NAMALWA (cell line): ENCODE measurements around the gene CNNM2.
"Not testable (repeated sequence)": the region's sequence is repeated elsewhere in the genome, so short reads cannot be mapped to it uniquely, and the experiment has no call there.

Source experiments
- DNase-seq: peaks from one replicate; pipeline ENCODE4 v3.0.0-alpha.2; 2015; ENCODE audit warnings: low spot score

The CNNM2 gene

DNA sequence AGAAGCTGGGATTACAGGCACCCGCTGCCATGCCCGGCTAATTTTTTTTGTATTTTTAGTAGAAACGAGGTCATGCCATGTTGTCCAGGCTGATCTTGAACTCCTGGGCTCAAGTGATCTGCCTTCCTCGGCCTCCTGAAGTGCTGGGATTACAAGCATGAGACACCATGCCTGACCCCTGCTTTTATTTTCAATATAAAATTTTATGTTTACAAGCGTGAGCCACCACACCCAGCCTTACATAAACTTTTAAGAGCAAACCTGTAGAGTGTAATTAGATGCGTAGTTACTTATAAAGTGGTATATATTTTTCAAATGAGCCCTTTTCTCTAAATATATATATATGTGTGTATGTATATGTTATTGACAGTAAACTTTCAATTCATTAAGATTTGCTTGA lies 8.7 kb downstream of the CNNM2 start:
- DNase-seq = no peak

DNA sequence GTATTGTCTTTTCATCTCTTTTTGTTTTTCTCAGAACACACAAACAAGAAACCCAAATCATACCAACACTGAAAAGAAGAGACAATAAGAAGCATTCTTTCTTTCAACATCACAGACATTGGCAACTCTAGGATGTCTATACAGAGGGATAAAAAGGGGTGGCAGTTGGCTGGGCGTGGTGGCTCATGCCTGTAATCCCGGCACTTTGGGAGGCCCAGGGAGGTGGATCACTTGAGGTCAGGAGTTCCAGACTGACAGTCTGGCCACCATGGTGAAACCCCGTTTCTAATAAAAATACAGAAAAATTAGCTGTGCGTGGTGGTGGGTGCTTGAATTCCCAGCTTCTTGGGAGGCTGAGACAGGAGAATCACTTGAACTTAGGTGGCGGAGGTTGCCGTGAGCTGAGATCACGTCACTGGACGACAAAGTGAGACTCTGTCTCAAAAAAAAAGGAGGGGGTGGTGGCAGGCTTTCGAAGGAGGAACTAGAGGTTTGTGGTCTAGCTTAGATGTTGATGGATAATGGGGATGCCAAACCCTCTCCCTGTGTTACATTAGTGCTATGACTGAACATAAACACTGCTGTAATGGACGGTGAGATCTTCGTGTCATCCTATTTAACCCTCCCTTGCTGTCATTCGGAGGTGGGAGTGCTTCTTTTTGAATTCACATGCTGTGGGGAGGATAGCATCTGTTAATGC lies 9.4 kb downstream of the CNNM2 start:
- no peak for DNase-seq

DNA sequence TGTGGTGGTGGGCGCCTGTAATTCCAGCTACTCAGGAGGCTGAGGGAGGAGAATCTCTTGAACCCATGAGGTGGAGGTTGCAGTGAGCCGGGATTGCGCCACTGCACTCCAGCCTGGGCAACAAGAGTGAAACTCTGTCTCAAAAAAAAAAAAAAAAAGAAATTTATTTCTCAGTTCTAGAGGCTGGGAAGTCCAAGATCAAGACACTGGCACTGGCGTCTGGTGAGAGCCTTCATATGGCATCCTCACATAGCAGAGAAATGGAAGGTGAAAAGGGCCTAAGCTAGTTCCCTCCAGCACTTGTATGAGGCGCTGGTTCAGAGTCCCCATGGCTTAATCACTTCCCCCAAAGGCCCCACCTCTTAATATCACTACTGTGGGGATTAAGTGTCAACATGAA lies 10.3 kb downstream of the CNNM2 start:
- not testable (repeated sequence) for DNase-seq

DNA sequence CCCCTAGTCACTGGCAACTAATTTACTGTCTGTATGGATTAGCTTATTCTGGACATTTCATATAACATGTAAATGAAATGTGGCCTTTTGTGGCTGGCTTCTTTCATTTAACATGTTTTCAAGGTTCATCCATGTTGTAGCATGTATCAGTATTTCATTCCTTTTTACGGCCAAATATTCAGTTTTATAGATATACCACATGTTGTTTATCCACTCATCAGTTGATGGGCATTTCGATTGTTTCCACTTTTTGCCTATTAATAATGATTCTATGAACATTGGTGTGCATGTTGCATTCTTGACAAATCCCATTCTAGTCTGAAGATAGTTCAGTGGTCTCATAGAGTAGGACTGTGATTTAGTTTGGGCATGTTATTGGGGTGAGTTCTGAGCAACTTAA lies 12.6 kb downstream of the CNNM2 start:
- no peak for DNase-seq

DNA sequence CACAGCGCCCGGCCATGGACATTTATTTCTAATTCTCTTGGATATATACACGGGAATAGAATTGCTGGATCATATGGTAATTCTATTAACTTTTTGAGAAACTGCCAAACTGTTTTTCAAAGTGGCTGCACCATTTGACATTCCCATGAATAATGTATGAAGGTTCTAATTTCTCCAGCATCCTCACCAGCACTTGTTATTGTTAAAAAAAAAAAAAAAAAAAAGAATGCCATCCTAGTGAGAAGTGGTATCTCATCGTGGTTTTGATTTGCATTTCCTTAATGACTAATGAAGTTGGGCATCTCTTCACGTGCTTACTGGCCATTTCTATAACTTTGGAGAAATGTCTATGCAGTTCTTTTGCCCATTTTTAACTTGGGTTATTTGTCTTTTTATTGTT lies 13.5 kb downstream of the CNNM2 start:
- no peak for DNase-seq

DNA sequence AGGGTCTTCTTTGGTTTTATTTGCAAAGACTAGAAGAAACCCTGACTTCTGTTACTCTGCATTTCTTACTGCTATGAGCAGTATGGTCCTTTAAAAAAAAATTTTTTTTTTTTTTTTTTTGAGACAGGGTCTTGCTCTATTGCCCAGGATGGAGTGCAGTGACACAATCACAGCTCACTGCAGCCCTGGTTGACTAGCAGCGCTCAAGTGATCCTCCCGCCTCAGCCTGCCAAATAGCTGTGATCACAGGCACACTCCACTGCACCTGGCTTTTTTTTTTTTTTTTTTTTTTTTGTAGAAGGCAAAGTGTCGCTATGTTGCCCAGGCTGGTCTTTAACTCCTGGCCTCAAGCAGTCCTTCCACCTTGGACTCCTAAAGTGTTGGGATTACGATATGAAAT lies 17.4 kb downstream of the CNNM2 start:
- no peak for DNase-seq

DNA sequence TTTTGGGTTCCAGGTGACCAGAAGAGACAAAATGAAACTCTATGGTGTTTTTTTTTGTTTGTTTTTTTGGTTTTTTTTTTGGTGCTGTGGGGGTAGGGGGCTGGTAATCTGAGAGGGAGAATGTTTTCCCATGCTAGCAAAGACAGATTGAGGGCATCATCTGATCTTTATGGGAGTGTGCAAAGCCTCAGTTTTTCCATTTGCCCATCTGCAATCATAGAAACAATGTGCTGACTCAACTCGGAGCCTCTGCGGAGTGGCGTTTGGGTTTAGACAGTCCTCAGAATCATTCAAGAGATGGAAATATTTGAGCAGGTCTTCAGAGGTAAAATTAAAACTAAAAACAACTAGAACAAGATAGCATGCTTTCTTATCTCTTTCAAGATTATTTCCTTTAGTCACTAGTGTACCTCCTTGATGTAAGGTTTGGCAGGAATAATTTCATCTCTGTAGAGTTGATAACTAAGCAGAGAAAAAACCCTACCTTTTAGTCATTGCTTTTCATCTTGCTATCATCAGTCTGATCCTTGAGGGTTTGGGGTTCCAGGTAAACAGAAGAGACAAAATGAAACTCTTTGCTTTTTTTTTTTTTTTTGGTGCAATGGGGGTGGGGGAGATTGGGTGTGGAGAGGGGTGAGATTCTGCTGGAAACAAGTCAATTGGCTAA lies 18.0 kb downstream of the CNNM2 start:
- no peak for DNase-seq

DNA sequence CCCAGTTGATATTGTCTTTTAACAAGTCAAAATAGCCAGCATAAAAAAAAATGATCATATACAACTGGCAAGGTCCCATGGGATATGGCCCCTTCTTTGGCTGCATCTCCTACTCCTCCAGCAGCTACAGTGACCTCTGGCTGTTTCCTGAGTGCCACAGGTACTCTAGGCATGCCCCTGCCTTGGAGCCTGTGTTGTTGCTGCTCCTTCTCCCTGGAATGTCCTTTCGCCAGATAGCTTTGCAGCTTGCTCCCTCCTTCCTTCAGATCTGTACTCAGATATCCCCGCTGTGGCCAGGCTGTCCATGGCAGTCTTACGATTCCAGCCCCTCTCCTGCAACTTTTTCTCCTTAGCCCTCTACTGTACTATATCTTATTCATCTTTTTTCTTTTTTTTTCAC lies 23.3 kb downstream of the CNNM2 start:
- no peak for DNase-seq

DNA sequence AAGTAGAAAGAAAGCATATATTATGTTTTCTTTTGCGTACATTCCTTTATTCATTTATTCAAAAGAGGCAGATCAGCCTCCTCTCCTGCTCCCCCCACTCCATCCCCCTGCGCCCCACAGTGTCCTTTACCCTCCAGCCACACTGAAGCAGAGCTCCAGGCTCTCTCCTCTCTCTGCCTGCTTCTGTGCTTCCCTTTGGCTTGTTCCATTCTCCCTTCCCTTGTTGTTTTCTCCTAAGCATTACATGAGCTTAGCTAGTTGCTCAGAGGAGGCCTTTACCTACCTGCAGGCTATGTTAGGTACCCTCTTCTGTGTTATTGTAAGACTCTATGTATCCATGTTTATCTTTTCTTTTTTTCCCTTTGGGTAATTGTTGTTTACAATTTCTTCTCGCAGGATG lies 27.4 kb downstream of the CNNM2 start:
- DNase-seq = no peak

DNA sequence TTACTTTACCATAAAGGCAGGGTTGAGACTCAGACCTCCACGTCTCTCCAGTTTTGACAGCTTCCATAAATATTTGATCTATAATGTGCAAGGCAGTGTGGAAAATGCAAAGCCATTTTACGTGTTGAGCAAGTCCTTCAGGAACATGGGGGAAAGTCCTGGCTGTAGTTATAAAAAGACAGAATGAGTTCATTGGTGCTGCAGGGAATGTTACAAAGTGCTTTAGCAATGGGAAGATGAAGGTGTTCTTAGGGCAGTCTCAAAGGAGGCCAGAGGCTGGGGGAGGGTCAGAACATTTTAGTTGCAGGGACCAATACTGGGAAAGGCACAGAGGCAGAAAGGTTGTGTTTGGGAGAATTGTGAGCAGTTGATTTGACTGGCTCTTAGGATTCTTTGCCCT lies 27.9 kb downstream of the CNNM2 start:
- no peak for DNase-seq

DNA sequence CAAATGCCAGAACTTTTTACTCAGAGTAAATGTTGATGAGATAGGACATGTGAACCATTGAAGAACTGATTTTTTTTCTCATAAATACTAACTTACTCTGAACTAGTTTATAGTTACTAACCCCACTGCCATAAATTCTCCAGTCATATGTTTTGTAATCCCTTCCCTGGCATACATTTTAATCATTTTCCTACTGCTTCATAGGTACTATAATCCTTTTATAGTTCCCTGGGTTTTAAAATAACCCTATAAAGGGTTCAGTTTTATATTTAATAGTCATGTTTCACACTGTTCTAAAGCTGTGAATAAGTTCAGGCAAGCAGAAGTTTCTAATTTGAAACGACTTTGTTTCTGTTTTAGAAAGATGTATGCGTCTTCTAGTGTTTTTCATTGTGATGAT lies 28.9 kb downstream of the CNNM2 start:
- DNase-seq = no peak

DNA sequence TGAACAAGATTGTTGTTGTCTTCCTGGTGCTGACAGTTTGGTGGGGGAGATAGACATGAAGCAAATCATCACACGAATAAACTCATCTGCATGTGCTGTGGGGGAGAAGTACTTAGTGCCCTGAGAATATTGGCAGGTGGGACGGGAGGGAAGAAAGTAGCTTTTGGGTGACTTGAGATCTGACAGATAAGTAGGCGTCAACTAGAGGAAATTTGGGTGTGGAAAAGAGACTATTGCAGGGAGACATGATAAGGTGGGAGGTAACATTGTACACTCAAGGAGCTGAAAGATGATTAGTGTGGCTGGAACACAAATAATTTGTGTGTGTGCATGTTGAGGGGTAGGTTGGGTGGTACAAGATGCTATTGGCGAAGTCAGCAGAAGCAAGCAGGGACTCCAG lies 30.1 kb downstream of the CNNM2 start:
- no peak for DNase-seq

DNA sequence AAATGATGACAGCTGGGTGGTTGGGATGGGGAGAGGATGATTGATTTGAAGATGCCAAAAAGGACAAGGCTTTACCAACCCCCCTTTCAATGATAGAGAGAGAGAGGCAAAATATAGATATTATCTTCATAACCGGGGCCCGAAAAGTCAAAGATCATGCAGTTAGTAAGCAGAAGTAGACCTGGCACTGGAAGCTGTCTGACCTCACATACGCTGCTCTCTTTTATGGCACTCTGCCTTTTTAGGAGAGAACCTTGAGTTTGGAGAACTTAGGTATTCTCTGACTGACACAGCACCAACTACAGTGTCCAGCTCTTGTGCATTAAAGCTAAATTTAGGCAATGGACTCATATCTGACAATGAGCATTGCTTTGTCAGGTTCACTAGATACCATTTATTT lies 30.7 kb downstream of the CNNM2 start:
- DNase-seq = no peak

DNA sequence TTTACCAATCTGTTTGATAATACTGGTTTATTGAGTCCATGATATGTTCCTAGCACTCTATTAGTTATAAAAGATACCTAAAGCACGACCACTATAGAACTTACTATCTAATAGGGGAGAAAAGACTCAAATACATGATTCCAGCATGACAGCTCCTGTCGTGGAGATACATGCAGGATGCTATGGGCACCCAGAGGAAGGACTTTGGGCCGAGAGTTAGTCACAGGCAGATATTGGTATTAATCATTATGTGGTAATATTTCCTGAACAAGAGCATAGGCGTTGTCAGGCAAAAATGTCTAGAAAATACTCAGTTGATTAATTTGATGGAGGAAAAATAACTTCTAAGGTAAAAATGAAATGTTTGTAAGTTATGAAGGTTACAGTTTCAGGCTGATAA lies 31.8 kb downstream of the CNNM2 start:
- no peak for DNase-seq

DNA sequence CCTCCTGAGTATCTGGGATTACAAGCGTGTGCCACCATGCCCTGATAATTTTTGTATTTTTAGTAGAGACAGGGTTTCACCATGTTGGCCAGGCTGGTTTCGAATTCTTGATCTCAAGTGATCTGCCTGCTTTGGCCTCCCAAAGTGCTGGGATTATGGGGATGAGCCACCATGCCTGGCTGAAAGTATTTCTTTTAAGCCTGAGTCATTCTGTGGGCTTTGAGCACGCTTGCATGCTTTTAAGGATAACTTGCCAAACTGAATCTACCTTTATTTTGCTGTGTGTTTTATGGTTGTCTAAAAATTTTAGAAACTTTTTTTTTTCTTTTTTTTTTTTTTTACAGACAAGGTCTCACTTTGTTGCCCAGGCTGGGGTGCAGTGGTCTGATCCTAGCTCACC lies 33.2 kb downstream of the CNNM2 start:
- no peak for DNase-seq

DNA sequence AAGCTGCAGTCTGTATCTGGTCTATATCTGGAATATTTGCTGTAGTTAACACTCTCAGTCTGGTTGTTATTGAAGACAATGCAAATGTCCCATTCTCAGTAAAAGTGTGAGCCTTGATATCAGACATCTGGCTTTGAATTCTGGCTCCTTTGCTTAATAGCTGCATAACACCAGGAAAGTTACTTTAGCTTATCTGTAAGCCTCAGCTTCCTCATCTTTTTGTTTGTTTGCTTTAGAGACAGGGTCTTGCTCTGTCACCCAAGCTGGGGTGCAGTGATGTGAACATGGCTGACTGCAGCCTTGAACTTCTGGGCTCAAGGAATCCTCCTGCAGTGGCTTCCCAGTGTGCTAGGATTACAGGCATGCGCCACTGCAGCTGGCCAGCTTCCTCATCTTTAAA lies 41.3 kb downstream of the CNNM2 start:
- DNase-seq = no peak

DNA sequence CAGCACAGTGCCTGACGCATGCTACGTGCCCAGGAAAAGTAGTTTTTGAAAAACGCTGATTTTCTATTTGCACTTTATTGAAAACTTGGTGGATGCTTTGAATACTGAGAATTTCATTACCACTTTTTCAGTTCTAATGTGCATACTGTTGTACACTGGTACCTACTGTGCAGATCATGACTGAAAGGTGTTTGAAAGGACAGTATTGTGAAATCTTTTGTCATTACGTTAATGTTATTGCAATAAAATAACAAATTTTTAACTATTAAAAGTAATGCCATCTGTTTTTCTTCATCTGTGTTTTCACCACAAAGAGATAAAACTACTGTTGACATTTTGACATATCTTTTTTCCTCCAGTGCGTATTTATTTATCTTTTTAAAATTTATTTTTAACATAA lies 42.1 kb downstream of the CNNM2 start:
- DNase-seq = no peak

DNA sequence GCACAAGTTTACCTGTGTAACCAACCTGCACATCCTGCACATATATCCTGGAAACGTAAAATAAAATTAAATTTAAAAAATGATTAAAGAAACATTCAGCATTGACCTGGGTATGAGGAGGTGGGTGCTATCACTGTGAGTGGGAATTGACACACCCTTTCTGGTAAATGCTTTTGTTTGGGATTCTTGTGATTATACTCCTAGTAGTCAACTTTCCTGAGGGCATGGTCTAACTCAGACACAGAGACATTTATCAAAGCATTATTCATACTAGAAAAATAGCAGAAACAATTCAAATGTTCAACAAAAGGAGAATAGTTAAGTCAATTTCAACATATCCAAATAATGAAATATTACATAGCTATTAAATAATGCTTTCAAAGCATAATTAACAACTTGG lies 44.2 kb downstream of the CNNM2 start:
- no peak for DNase-seq

DNA sequence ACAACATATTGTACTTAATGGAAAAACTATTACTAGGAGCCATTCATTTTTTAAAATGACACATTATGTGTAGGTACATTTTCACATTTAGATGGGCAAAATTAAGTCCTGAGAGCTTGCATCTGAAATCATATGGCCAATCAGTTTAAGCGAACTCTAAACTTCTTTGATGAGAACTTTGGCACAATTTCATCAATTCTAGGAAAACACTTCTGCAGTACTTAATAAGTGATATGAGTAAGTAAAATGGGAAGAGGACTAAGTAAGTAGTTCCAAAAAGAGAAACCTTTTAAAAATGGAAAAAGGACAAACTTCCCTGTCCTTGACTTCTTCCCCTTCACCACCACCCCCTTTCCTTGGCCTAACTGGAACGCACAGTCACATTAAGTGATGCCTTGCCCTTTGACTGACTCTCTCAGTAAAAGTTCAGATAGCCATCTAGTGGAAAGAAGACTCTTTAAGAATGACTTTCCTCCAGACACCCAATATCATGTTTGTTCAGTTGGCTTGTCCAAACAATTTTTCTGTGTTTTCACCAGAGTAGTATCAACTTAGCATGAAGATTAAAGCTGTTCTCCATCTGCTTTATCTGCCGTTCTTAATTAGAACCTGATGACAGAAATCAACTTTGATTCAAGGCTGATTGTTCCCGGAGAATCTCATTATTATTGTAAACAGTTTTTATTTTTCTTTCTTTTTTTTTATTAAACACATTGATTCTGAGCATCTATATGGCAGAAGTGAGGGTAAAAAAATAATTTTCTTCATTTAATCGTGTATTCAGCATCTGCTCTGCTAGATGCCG lies 45.1 kb downstream of the CNNM2 start:
- DNase-seq = no peak

DNA sequence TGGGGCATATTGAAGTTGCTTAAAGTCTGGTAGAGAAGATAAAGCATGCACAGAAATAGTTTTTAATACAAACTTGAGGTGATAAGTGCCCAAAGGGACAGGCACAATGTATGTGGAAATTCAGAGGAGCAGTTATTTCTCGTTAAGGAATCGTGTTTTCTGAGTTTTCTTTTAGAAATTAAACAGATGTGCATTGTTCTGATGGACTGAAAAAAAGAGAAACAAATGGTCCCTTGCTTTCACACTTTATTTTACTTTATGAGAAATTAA lies 45.6 kb downstream of the CNNM2 start:
- DNase-seq = no peak

DNA sequence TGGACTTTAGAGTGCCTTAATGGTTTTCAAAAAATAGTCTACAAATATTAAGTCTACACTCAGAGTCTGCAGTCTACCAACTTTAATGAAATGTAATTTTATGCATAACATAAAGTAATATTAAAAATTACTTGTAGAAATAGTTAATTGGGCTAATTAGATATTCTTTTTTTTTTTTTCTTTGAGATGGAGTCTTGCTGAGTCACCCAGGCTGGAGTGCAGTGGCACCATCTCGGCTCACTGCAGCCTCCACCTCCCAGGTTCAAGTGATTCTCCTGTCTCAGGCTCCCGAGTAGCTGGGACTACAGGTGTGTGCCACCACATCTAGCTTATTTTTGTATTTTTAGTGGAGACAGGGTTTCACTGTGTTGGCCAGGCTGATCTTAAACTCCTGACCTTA lies 46.0 kb downstream of the CNNM2 start:
- DNase-seq = not testable (repeated sequence)

DNA sequence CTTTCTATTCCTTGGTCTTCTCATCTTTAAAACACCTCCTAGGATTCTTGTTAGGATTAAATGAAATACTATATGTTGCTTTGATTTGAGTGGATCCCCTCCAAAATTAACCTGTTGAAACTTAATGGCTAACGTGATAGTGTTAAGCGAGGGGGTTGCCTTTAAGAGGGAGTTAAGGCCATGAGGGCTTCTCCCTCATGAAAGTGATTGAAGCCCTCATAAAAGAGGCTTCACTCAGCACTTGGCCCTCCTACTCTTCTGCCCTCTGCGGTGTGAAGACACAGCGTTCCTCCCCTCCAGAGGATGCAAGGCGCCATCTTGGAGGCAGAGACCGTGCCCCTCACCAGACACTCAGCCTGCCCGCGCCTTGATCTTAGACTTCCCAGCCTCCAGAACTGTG lies 46.6 kb downstream of the CNNM2 start:
- DNase-seq = no peak

DNA sequence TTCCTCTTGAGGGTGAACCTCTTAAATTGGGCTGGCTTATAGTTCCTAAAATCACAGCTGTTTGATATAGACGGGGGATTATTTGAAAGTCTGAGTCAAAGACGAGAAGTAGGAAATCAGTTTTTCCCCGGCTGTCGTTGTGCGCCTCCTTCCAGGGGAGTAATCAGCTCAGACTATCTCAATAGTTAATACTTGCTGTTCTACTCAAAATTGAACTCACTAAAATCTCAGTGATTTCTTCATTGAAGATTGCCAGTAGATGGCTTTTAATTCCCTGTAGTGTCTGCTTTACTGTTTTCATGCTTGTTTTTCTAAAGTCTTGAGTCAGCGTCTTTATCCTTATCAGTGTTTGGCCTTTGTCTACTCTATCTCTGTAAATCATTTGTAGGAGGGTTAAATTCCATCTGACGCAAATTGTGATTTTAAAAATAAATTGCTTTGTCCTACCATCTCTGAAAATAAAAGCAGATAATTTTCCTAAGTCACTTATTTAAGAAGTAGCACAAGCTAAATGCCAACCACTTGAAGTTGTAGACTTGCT lies 47.3 kb downstream of the CNNM2 start:
- DNase-seq = no peak
